ENCODE measurements around the gene WEE1.
"Not testable (repeated sequence)": the region's sequence is repeated elsewhere in the genome, so short reads cannot be mapped to it uniquely, and the experiment has no call there.

The WEE1 gene

GRCh38 chr11:9530901-9531625 is 42.4 kb upstream of the WEE1 start:
- H3K36me3 ChIP-seq = peaks cover 23 to 39% (median 29%) of the 10 kb centered on the region in 11 experiments
- no peak overlapping the region for H3K4me3 ChIP-seq
- no peaks in the 10 kb centered on the region for H4K20me1 ChIP-seq
- peaks cover 0 to 12% (median 5%) of the 10 kb centered on the region in 10 experiments; a peak in 5 of 20 replicates for H3K4me1 ChIP-seq
- TF ChIP-seq Cebpa-rat (IDR thresholded peaks at IDR 0.05) = no peak
- no peaks in the 10 kb centered on the region for H3K9me3 ChIP-seq (replicated peaks in 1 of 11)
- no peak overlapping the region for H3K9ac ChIP-seq
- H3K4me2 ChIP-seq = no peak overlapping the region
- H3K27me3 ChIP-seq = no peaks in the 10 kb centered on the region
- H3K27ac ChIP-seq = no peak overlapping the region

GRCh38 chr11:9533058-9533457 is 40.4 kb upstream of the WEE1 start:
- Histone ChIP-seq H3K27ac (no peak overlapping the region), H3K9me3 (replicated peaks in 1 of 11) (no peaks in the 10 kb centered on the region), H3K9ac (no peak overlapping the region), H3K36me3 (peaks cover 6 to 19% (median 10%) of the 10 kb centered on the region in 11 experiments; a peak in 16 of 22 replicates), H3K4me1 (peaks cover 0 to 12% (median 5%) of the 10 kb centered on the region in 10 experiments; a peak in 5 of 20 replicates), H3K4me2 (no peak overlapping the region), H4K20me1 (no peaks in the 10 kb centered on the region), H3K4me3 (no peak overlapping the region), H3K27me3 (no peaks in the 10 kb centered on the region)
- TF ChIP-seq Cebpa-rat (IDR thresholded peaks at IDR 0.05) = no peak

- no peak for TF ChIP-seq Cebpa-rat (IDR thresholded peaks at IDR 0.05)
- Histone ChIP-seq H3K36me3 (peaks cover 0 to 10% (median 4%) of the 10 kb centered on the region in 11 experiments; a peak in 14 of 22 replicates), H3K27me3 (no peaks in the 10 kb centered on the region), H4K20me1 (no peaks in the 10 kb centered on the region), H3K4me3 (no peak overlapping the region), H3K27ac (0 out of 22 replicates have a peak overlapping the region, but pooled peaks of 1 of the 11 experiments have one; percentile 60), H3K4me1 (peaks cover 0 to 12% (median 5%) of the 10 kb centered on the region in 10 experiments; a peak in 5 of 20 replicates), H3K9ac (no peak overlapping the region), H3K9me3 (replicated peaks in 1 of 11) (no peaks in the 10 kb centered on the region), H3K4me2 (no peak overlapping the region)
Measured at GRCh38 chr11:9533736-9534473, 39.6 kb upstream of the WEE1 start.

GRCh38 chr11:9535189-9535781 is 38.2 kb upstream of the WEE1 start:
- Histone ChIP-seq H3K27ac (peak overlapping the region in 7 of 11 experiments; percentile 20 to 66 (median 42); a peak in 9 of 22 replicates), H3K4me2 (peak overlapping the region in 1 of 11 experiments; percentile 12; a peak in 2 of 22 replicates)

GRCh38 chr11:9538548-9538947 is 34.9 kb upstream of the WEE1 start:
- no peaks in the 10 kb centered on the region for H3K27me3 ChIP-seq
- H3K9ac ChIP-seq = no peak overlapping the region
- H4K20me1 ChIP-seq = no peaks in the 10 kb centered on the region
- H3K4me2 ChIP-seq = no peak overlapping the region
- TF ChIP-seq Cebpa-rat (IDR thresholded peaks at IDR 0.05) = no peak
- no peak overlapping the region for H3K27ac ChIP-seq
- no peak overlapping the region for H3K4me3 ChIP-seq
- 0 out of 22 replicates have a peak, but pooled peaks cover 0 to 5% (median 0%) of the 10 kb centered on the region in 11 experiments for H3K36me3 ChIP-seq
- no peaks in the 10 kb centered on the region for H3K9me3 ChIP-seq (replicated peaks in 1 of 11)
- peaks cover 0 to 12% (median 5%) of the 10 kb centered on the region in 10 experiments; a peak in 5 of 20 replicates for H3K4me1 ChIP-seq

More at GRCh38 chr11:9535189-9535781, 38.2 kb upstream of the WEE1 start:
- Histone ChIP-seq H3K4me3 (no peak overlapping the region), H3K9ac (no peak overlapping the region), H3K9me3 (replicated peaks in 1 of 11) (no peaks in the 10 kb centered on the region), H3K4me1 (peaks cover 0 to 12% (median 5%) of the 10 kb centered on the region in 10 experiments; a peak in 5 of 20 replicates), H3K27me3 (no peaks in the 10 kb centered on the region), H4K20me1 (no peaks in the 10 kb centered on the region), H3K36me3 (peaks cover 0 to 5% (median 0%) of the 10 kb centered on the region in 11 experiments; a peak in 1 of 22 replicates)
- peak in 8 of 11 experiments; percentile 15 to 86 (median 63); a peak in 13 of 22 replicates for TF ChIP-seq Cebpa-rat (IDR thresholded peaks at IDR 0.05)

- H3K27me3 ChIP-seq, H3K4me2 ChIP-seq, H3K9ac ChIP-seq, H3K27ac ChIP-seq, H3K4me3 ChIP-seq, H3K4me1 ChIP-seq, H4K20me1 ChIP-seq: not testable (repeated sequence)
- peaks cover 0 to 10% (median 8%) of the 10 kb centered on the region in 11 experiments; a peak in 8 of 22 replicates for H3K36me3 ChIP-seq
- peaks cover 0 to 10% (median 0%) of the 10 kb centered on the region in 11 experiments; a peak in 3 of 22 replicates for H3K9me3 ChIP-seq (replicated peaks in 1 of 11)
Measured at GRCh38 chr11:9549216-9549615, 24.3 kb upstream of the WEE1 start.

- H3K4me2 ChIP-seq = no peak overlapping the region
- H3K4me3 ChIP-seq = no peak overlapping the region
- no peaks in the 10 kb centered on the region for H4K20me1 ChIP-seq
- no peak overlapping the region for H3K27ac ChIP-seq
- peaks cover 0 to 10% (median 8%) of the 10 kb centered on the region in 11 experiments; a peak in 8 of 22 replicates for H3K36me3 ChIP-seq
- peaks cover 0 to 8% (median 6%) of the 10 kb centered on the region in 10 experiments; a peak in 5 of 20 replicates for H3K4me1 ChIP-seq
- peaks cover 0 to 10% (median 0%) of the 10 kb centered on the region in 11 experiments; a peak in 3 of 22 replicates for H3K9me3 ChIP-seq (replicated peaks in 1 of 11)
- H3K27me3 ChIP-seq = no peaks in the 10 kb centered on the region
- H3K9ac ChIP-seq = no peak overlapping the region
- no peak for TF ChIP-seq Cebpa-rat (IDR thresholded peaks at IDR 0.05)
Measured at GRCh38 chr11:9550191-9550628, 23.3 kb upstream of the WEE1 start.

GRCh38 chr11:9561279-9561982 is 12.0 kb upstream of the WEE1 start:
- Histone ChIP-seq H3K9ac (no peak overlapping the region), H3K4me3 (no peak overlapping the region), H3K4me1 (peaks cover 0 to 9% (median 0%) of the 10 kb centered on the region in 10 experiments; a peak in 8 of 20 replicates), H3K36me3 (peaks cover 0 to 19% (median 0%) of the 10 kb centered on the region in 11 experiments; a peak in 4 of 22 replicates), H3K9me3 (replicated peaks in 1 of 11) (peaks cover 27 to 42% (median 33%) of the 10 kb centered on the region in 11 experiments), H3K27ac (no peak overlapping the region), H3K27me3 (no peaks in the 10 kb centered on the region), H4K20me1 (no peaks in the 10 kb centered on the region), H3K4me2 (no peak overlapping the region)
- TF ChIP-seq Cebpa-rat (IDR thresholded peaks at IDR 0.05) = no peak

All from BLaER1 treated with 17β-estradiol and CSF1 and Interleukin-3, amounts not matched to agents 10 nM and 100 nM (cell line).